Jurkat, Clone E6-1 (cell line): ENCODE data around the gene PAQR5.
"Not testable (repeated sequence)": the region's sequence is repeated elsewhere in the genome, so short reads cannot be mapped to it uniquely, and the experiment has no call there.

Experiments used
- DNase-seq: peaks from one replicate; pipeline ENCODE4 v3.0.0-alpha.2; 2011; ENCODE audit warnings: low read depth, low spot score
- H3K4me3 ChIP-seq: 2 replicates; pipeline ENCODE4 v1.5.1; 2011; ENCODE audit warnings: mild to moderate bottlenecking, low read length, control low read depth, moderate library complexity

PAQR5 gene

DNA sequence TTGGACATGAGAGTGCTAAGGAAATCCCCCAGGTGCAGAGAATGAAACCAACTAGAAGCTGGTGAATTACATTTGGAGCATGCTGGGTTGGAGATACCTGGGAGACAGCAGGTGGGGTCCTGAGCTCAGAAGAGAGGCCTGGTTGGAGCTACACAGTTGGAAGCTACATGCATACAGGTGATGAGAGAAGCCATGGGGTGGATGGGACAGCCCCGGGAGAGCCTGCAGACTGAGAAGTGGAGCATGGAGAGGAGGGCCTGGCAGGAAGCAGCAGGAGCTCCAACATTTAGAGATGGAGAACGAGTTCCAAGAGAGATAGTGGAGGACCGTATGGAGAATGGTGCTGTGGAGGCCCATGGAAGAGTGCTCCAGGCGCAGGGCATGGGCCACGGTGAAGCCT, 10.2 kb downstream of the PAQR5 start:
- no peak for DNase-seq
- H3K4me3 ChIP-seq: no peak overlapping the region

DNA sequence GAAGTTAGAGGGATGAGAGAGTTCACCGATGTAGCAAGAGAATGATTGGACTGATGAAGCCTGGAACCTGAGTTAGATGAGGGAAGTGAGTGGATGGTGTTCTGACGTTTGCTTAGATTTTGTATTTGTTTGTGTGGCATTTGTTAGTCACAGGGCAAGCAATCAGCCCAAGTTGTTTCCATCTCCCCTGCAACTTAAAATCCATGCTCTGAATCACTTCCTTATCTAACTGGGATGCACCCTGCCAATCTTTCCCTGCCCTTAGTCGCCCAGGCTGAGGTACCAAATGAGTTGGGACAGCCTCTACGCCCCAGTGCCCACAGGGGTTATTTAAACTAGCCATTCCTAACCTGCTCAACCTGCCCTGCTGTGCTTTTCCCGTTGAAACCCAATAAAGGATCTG, 12.6 kb downstream of the PAQR5 start:
- no peak for DNase-seq
- H3K4me3 ChIP-seq: no peak overlapping the region

DNA sequence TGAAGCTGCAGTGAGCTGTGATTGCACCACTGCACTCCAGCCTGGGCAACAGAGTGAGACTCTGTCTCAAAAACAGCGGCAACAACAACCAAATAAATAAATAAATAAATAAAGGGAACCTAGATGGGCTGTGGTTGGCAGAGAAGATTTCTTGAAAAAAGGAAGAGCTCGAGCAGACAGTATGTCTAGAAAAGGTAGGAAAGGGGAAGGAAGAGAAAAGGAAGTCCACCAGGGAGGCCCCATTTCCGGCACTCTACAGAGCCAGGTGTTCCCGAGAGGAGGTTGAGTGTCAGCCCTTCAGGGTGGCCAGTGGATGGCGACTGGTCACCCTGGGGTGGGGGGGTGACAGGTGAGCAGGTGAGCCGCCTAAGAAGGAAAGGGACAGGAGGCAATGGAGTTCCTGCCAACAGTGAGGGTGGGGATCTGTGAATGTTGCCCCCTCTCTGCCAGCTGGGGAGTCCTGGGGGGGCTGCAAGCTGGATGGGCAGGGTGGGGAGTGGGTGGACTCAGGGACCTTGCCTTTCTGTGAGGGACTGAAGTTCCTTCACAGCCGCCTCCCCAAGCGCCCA, 14.8 kb downstream of the PAQR5 start:
- no peak for DNase-seq

DNA sequence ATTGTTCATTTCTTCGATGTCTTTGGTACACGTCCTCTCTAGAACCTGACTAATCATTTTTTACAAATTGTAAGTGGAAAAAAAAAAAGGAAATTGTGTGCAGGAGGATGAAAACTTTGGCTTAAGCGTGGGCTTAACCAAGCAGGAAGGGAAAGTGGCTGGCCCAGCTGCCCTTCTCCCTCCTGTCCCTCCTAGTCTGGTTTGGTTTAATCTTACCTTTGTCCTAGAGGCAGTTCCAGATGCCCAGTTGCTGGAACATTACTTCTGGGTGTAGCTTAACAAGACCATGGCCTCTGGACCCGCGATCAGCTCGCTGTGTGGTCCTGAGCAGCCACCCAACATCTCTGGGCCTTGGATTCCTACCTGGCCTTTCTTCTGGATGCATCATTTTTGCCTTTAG, 15.4 kb downstream of the PAQR5 start:
- no peak for DNase-seq
- H3K4me3 ChIP-seq: no peak overlapping the region

More for the DNA sequence above, 14.8 kb downstream of the PAQR5 start:
- H3K4me3 ChIP-seq: no peak overlapping the region

DNA sequence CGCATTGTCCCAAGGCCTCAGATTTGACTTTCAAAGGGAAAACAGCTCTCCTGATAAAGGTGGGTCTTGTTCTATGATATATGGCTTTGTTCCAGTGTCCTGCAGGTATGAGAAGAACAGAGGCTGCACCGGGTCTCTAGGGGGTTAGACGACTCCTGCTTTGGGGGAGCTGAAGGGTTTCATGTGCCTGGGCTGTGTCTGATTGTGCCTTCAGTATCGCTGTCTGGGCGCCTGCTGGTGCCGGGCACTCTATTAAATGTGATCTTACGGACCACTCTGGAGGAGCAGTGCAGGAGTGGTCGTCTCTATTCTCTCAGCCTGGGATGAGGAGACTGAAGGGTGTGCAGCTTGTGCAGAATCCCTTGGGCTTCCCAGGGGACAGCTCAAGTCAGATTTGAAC, 16.0 kb downstream of the PAQR5 start:
- DNase-seq: no peak

DNA sequence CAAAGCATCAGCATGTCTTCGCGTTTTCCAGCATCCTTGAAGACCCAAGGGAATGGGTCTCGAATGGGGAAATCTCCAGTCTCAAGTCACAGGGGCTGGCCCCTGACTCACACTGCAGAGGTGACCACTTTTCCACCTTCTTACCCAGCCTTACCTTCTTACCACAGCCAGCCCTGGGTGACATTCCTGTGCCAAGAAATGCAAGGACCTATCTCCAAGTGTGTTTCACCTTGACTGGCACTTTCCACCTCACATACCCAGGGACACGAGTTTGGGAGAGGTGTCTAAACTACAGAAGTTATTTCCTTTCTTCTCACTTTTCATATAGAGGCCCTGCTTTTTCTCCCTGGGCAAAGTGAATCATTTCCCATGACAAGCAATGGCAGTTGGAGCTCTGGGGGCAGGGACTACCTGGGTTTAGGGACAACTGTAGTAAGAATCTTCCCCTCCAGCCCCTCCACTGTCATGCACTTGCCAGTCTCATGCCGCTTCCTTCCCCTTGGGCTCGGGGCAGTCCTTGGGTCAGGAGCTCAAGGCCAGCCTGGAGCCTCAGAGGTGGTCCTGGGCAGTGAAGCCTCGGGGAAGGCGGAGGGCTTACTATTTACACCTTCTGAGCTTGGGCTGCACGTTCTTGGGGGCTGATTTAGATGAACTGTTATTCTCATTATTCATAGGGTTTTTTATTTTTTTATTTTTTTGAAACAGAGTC, 16.8 kb downstream of the PAQR5 start:
- H3K4me3 ChIP-seq: no peak overlapping the region

More for the DNA sequence above, 16.0 kb downstream of the PAQR5 start:
- H3K4me3 ChIP-seq: no peak overlapping the region

DNA sequence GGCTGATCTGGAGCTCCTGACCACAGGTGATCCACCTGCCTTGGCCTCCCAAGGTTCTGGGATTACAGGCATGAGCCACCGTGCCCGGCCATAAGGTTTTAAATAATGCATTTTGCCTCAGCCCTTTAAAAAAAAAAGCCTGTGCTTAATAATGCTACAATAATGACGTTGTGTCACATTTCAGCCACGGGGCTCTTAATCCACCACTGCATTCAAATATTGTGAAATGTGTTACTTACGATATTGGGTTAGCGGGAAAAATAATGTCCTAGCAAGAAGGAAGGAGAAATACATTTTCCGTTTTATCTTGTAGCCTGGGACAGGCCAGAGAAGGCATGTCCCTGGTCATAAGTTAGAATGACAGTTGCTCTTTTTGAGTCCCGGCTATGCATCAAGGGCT, 17.6 kb downstream of the PAQR5 start:
- H3K4me3 ChIP-seq: no peak overlapping the region
- no peak for DNase-seq

More for the DNA sequence above, 16.8 kb downstream of the PAQR5 start:
- DNase-seq: no peak

DNA sequence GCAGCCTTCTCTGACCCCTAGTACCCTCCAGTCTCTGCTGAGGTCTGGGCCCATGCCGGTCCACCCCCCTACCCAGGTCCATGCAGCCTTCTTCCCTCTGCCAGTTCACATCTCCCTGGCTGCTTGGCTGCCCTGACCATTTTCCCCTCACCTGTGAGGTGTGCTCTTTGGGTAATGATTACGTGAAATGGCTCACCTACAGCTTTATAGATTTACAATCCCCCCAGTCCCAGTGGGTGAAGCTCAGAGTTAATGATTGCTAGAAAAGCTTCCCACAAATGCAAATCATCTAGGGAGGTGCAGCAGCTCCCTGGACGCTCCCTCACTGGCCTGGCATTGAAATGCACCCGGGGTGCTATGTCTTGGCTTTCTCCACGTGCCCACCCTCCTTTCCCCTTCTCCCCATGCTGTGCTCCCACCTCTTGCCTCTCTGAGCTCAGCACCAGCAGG, 18.7 kb downstream of the PAQR5 start:
- H3K4me3 ChIP-seq: no peak overlapping the region
- DNase-seq: no peak

DNA sequence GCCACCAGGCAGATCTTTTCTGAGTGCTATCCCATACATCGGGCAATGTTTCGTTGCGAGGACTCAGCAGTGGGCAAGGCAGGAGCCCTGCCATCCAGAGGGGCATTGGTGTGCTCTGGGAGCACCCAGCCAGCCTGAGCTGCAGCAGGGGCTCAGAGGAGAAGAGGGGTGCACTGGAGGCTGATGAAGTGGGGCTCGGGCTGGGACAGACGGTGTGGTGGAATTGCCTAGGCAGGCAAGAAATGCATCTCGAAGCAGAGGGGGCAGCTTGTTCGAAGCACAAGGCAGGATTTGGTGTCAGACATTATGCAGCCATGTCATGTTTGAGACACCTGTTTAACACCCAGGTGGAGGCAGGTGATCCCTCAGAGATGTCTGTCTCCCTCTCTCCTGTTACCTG, 19.3 kb downstream of the PAQR5 start:
- no peak overlapping the region for H3K4me3 ChIP-seq
- DNase-seq: no peak

DNA sequence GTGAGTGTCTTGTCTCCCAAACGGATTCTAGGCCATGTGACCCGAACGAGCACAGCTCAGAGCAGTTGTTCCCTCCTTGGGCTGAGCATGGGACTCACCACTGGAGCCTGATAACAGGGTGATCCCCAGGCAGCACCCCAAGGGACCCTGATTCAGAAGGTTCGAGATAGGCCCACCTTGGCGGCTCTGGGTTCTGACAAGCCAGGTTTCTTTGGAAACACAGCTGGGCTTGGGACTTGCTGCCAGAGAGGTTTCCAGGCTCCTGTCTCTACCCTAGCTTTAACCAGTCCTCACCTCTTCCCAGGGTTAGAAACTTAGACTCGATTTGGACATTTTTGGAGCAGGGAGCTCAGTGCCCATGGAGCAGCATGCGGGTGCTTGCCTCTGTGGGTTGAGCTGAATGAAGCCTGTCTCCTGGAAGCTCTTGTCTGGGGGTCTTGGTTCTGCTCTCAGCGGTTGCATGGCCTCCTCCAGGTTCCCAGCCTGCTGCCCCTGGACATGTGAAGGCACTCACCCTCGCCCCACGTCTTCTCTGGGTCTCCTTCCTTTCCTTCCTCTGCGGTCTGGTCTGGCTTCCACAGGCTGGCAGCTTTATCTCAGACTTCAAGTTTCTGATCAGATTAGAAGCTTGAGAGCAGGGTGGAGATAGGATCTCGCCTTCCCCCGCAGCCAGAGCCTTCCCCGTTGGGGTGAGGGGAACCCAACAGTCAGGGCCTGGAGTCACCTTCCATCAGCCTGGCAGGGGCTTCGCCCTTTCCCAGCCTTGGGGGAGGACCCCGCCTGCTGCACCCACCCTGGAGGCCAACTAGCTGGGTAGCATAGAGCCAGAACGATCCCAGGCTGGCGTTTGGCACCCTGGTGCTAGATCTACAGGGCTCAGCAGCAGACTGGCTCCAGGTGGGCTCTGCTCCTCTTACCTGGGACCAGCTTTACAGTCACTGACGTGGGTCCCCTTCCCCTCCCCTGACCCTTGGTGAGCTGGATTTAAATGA, 21.0 kb downstream of the PAQR5 start:
- no peak overlapping the region for H3K4me3 ChIP-seq
- peak; percentile 6 for DNase-seq

DNA sequence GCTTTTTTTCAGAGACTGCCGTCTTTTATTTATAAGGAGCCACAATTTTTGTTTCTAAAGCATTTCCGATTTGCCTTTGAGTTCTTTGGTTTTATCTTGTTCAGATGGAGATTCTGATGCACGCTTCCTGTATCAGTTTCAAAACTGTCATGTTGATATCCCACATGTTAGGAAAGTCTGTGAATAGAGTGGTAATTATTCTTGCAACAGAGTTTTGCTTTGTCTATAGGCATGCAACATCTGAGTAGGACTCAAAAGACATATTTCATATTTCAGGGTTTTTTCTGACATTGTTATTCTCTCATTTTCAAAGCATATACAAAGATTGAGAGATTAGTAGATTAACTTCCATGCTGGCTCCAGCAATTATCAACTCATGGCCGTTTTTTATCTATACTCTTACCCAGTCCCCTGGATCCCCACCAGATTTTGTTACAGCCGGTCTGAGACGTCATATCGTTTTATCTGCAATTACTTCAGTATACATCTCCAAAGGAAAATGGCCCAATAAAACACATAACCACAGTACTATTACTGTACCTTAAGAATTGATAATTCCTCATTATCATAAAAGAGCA, 22.4 kb downstream of the PAQR5 start:
- peak; percentile 67 for DNase-seq
- H3K4me3 ChIP-seq: no peak overlapping the region

DNA sequence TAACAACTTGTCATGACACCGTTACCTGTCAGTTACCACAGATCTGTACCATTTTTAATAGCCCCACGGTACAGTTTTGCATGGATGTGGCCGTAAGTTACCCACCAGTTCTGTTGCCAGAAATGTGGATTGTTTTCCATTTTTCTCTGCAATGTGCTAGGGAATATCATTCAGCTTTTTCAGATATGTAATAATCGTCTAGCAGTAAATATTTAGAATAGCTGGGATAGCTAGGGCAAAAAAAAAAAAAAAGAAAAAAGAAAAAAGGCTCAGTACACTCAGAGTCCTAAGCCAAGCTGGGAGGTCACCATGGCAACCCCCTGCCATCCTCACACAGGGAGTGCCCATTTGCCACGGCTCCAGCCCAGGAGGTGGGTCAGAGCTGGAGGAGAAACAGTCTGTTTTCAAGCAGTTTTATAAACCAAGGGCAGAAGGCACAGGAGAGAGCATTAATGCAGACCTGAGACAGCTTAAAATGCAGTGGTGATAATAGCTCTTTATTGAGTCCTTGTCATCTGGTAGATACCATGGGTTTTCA, 25.2 kb downstream of the PAQR5 start:
- DNase-seq: no peak
- H3K4me3 ChIP-seq: no peak overlapping the region

DNA sequence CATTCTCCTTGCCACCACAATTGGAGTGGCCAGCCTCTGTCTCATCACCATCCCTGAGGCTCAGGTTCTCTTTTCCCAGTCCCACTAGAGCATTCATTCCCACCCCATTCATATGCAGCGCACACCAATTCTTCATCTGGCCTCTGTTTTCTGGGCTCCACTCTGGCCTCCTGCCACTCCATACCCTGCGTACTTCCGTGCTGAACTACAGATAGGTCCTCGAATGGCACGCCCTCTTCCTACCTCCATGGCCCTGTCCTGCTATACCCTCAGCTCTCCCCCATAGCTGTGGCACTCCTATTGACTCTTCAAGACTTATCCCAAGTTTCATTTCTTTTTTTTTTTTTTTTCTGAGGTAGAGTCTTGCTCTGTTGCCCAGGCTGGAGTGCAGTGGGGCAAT, 25.9 kb downstream of the PAQR5 start:
- H3K4me3 ChIP-seq: no peak overlapping the region
- no peak for DNase-seq

DNA sequence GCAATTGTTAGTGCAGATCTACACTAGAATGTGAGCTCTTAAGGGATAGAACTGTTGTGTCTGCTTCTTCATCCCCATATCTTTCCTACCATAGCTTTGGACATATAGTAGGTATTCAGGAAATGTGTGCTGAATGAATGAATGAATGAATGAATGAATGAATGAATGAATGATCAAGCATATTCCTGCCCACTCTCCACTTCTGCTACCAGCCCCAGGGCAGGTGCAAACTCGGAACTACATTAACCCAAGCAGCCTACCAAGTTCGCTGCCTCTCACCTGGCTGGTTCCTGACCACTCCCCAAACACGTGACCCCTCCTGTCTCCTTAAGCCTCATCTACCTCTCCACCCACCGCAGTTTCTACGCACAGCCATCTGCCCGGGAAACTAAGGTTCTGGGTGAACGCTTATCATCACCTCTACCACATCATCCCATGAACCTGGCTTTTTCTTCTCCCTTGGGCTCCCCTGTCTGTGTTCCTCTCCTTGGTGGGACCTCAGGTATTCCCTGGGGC, 26.8 kb downstream of the PAQR5 start:
- no peak overlapping the region for H3K4me3 ChIP-seq
- no peak for DNase-seq

DNA sequence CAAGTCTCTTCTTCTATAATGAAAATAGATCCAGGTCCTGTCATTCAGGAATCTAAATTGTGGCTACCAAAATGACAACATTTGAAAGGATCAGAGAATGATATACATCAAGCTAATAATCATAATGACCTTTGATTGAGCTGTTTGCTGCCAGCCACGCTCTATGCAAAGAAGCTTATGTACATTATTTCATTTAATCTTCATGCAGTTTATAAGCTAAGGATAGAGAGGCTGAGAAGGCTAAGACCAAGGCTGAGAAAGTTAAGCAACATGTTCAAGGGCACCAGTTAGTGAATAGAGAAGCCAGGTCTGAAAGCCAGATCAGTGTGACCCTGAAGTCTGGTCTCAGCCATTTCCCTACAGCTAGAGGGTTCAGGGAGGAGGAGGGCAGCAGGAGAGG, 29.4 kb downstream of the PAQR5 start:
- DNase-seq: no peak
- H3K4me3 ChIP-seq: no peak overlapping the region

DNA sequence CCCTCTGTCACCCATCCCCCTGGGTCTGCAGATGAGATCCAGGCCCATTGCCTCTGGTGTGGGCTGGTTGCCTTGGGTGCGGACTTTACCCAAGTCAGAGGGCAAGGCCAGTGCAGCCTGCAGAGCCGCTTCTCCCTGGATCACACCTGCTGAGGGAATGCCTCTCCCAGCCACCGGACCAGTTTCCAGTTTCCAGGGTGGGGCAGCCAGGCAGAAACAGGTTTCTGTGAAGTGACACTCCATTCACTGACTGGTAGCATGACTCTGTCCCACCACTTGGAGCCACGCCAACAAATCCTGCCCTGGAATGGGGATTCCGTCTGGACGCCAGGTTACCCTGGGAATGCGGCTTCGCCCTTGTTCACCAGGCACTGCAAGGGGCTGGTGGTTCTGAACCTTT, 30.0 kb downstream of the PAQR5 start:
- H3K4me3 ChIP-seq: no peak overlapping the region
- no peak for DNase-seq

DNA sequence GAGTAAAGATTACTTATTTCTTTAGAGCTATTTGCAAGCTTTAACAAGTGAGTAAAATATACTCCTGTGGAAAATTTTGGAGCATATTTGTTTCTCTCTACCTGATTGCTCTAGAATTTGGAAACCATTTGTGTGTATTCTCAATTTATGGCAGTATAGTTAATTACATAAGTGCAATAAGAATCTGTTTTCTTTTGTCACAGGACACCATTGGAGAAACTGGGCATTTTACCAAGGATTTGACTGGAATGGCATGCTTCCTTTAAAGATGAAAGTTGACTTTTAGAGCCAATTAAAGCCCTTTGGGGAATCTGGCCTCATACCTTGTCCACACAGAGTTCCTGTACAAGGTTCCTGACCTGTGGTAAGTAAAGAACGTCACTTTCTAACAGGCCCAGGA, 38.4 kb downstream of the PAQR5 start:
- no peak overlapping the region for H3K4me3 ChIP-seq
- DNase-seq: no peak

DNA sequence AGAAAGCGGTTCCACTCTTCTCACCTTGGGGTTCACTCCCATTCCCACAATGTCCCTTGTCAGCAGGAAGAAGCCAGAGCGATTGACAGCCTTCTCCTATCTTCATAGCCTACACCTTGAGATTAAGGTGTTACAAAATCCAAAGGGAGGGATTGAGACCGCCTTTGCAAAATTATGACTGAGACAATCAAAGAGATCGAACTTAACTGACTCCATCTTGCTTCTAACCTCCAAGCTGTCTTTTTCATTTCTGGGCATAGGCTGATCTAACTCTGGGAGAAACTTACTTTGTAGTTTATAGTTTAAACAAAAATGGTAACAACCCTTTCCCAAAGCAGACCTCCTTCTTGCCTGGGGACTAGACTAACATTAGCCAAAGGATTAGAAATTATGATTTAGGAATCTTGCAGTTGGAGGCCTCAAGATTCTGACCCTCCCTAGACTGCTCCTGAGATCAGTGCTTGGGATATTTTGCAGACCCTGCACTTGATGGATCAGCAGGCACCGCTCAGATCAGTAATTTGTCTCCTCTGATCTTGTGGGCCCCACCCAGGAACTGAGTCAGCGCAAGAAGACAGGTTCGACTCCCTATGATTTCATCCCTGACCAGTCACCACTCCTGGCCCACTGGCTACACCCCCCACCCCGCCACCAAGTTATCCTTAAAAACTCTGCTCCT, 40.0 kb downstream of the PAQR5 start:
- no peak for DNase-seq

DNA sequence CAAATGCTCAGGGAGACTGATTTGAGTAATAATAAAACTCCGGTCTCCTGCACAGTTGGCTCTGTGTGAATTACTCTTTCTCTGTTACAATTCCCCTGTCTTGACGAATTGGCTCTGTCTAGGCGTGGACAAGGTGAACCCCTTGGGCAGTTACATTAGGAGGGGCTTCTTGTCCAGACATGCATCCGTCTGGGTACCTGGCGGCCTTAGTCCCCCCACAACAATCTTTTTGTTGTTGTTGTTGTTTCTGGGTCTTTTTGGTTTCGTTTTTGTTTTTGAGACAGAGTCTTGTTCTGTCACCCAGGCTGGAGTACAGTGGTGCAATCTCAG, 40.5 kb downstream of the PAQR5 start:
- H3K4me3 ChIP-seq, DNase-seq: not testable (repeated sequence)

More for the DNA sequence above, 40.0 kb downstream of the PAQR5 start:
- H3K4me3 ChIP-seq: no peak overlapping the region
